Immature natural killer cell (primary cell): ENCODE data around the gene SCN3A. TPM values are rescaled to one million over a fixed set of nuclear protein-coding genes. Genes with fewer than 3 reads are reported as not detected.

Source experiments
- DNase-seq, 3 donors: peaks; one replicate each; pipeline ENCODE4 v3.0.0; 2022; ENCODE audit warnings: mixed read lengths in 1 of 3
- H3K27ac Mint-ChIP-seq, 6 donors: one replicate each; pipeline ENCODE4 v1.8.0; 2020; ENCODE audit warnings: mixed read lengths in 6 of 6, mild to moderate bottlenecking in 5 of 6, inconsistent platforms in 4 of 6, moderate library complexity in 3 of 6
- H3K27me3 Mint-ChIP-seq, 3 donors: one replicate each; pipeline ENCODE4 v1.8.0; 2020 to 2021; ENCODE audit warnings: low read depth in 3 of 3, mild to moderate bottlenecking in 3 of 3, mixed read lengths in 3 of 3, moderate library complexity in 3 of 3, inconsistent platforms in 1 of 3
- H3K36me3 Mint-ChIP-seq, 3 donors: one replicate each; pipeline ENCODE4 v1.8.0; 2020; ENCODE audit warnings: mixed read lengths in 3 of 3, inconsistent platforms in 2 of 3, mild to moderate bottlenecking in 2 of 3
- H3K4me1 Mint-ChIP-seq, 2 donors: one replicate each; pipeline ENCODE4 v1.8.0; 2020; ENCODE audit warnings: inconsistent platforms in 2 of 2, mild to moderate bottlenecking in 2 of 2, mixed read lengths in 2 of 2, moderate library complexity in 1 of 2
- H3K4me3 Mint-ChIP-seq, 5 donors: one replicate each; pipeline ENCODE4 v1.8.0; 2020; ENCODE audit warnings: mild to moderate bottlenecking in 5 of 5, mixed read lengths in 5 of 5, inconsistent platforms in 3 of 5, moderate library complexity in 3 of 5
- H3K9me3 Mint-ChIP-seq, 6 donors: one replicate each; pipeline ENCODE4 v1.8.0; 2020; ENCODE audit warnings: mild to moderate bottlenecking in 6 of 6, mixed read lengths in 6 of 6, inconsistent platforms in 4 of 6, moderate library complexity in 3 of 6
- polyA plus RNA-seq, 3 donors: library from polyadenylated mRNA; unstranded; fragments of 300-500 nt; fragmentation: Illumina TruSeq; gene quantifications; one replicate each; pipeline ENCODE4 v1.2.3, GENCODE V29; 2021

SCN3A gene
- polyA plus RNA-seq, 3 donors from 2014 or later: not detected

- Mint-ChIP-seq H3K9me3 (peaks cover 0 to 2% (median 0%) of the 10 kb centered on the region in 6 donors), H3K27me3 (no peaks in the 10 kb centered on the region), H3K36me3 (no peaks in the 10 kb centered on the region), H3K27ac (no peak overlapping the region), H3K4me3 (no peak overlapping the region), H3K4me1 (no peaks in the 10 kb centered on the region)
- DNase-seq: no peak
Observed at GRCh38 chr2:165054652-165055051, 149.2 kb downstream of the SCN3A start.

DNA sequence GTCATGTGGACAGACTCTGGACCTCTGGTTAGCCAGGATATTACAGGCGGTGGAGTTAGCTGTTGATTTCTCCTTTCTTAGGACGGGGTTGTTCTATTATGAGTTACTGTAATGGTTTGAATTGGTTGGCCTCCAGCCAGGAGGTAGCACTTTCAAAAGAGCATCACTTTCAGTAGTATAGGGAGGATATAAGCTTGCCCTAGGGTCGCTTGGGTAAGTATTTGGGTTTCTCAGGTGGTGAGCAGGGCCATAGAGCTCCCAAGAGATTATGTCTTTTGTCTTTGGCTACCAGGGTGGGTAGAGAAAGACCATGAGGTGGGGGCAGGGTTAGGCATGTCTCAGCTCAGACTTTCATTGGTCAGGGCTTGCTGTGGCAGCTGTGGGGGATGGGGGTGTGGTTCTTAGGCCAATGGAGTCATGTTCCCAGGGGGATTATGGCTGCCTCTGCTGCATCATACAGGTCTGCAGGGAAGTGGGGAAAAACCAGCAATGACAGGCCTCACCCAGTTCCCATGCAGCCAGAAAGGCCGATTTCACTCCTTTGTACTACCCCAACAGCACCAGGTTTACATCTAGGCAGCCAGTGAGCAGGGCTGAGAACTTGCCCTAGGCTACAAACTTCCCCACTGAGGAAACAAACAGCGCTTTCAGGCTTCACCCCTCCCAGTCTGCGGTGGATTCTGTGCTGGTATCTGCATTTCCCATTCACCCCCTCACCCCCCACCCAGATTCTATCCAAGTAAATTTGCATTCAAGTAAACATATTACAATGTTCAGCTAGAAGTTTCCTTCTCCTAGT lies 159.1 kb downstream of the SCN3A start:
- no peak overlapping the region for H3K4me3 Mint-ChIP-seq

More for the DNA sequence above, 159.1 kb downstream of the SCN3A start:
- no peaks in the 10 kb centered on the region for H3K4me1 Mint-ChIP-seq
- DNase-seq: no peak
- no peaks in the 10 kb centered on the region for H3K27me3 Mint-ChIP-seq
- H3K27ac Mint-ChIP-seq: no peak overlapping the region
- no peaks in the 10 kb centered on the region for H3K36me3 Mint-ChIP-seq
- H3K9me3 Mint-ChIP-seq: peaks cover 0 to 11% (median 0%) of the 10 kb centered on the region in 6 donors

Other genes with a start within 250 kb of the SCN3A start
- gene SLC38A11, start 248.5 kb downstream of the SCN3A start, polyA plus RNA-seq: not detected
- gene SCN2A, start 35.4 kb upstream of the SCN3A start, polyA plus RNA-seq: not detected